ENCODE results near the gene CETN2. TPM values are rescaled to one million over a fixed set of nuclear protein-coding genes. Genes with fewer than 3 reads are reported as not detected.

The CETN2 gene
- total RNA-seq, 4 donors from 2014 or later, result 10.5 to 18.8 (median 13.5) TPM

GRCh38 chrX:152853986-152854385 lies 23.4 kb upstream of the CETN2 start:
- peak in 1 of 2 donors; percentile 43 for DNase-seq (ENCODE audit: low spot score in 2 of 2)
- no peak overlapping the region for H3K4me3 ChIP-seq (ENCODE audit: low read depth, poor library complexity, severe bottlenecking)
- intact Hi-C loops (cut with DNase I; ENCODE audit: low total_unique reads), result no loop called here
- 92 to 97% methylated on average over 7 of the region's 7 CpGs for whole genome bisulfite sequencing, 2 donors
- TF ChIP-seq CTCF (IDR thresholded peaks at IDR 0.05), result no peak
- no peak for TF ChIP-seq POLR2A (IDR thresholded peaks at IDR 0.05)

DNA sequence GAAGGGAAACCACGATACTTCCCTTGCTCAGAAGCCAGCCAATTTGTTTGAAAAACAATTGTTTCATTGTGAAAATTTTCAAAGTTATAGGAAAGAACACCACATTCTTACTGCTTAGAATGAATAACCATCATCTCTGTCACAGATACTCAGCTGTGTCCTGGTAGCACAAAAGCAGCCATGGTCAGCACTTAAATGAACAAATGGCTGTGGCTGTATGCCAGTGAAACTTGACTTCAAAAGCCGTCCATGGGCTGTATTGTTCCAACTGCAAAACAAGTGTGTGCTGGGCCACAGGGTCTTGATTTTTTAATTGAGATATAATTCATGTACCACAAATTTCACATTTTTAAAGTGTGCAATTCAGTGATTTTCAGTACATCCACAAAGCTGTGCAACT lies 19.9 kb upstream of the CETN2 start:
- TF ChIP-seq CTCF (IDR thresholded peaks at IDR 0.05) (no peak), POLR2A (IDR thresholded peaks at IDR 0.05) (no peak)
- no peak overlapping the region for H3K4me3 ChIP-seq (ENCODE audit: low read depth, poor library complexity, severe bottlenecking)
- DNase-seq (ENCODE audit: low spot score in 2 of 2), result no peak
- intact Hi-C loops (cut with DNase I; ENCODE audit: low total_unique reads), result no loop called here
- WGBS, 2 donors, result 77 to 79% methylated on average over 2 of the region's 2 CpGs

DNA sequence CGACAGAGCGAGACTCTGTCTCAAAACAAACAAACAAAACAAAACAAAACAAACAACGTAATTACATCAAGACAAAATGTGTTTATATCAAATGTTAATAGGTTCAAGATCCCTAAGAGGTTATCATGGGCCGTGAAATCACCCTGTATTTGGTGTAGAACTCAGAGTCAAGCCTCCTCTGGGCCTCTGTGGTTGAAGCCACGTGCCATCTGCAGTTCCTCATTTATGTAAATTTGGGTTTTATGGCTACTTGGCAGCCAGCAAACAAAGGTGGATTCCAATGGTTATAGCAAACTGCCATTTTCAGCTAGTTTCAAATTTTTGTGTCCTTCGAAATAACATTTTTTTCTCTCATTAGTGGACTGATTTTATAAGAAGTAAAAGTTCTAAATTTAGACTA lies 16.7 kb upstream of the CETN2 start:
- intact Hi-C loops (cut with DNase I; ENCODE audit: low total_unique reads), result no loop called here
- TF ChIP-seq POLR2A (IDR thresholded peaks at IDR 0.05), result no peak
- TF ChIP-seq CTCF (IDR thresholded peaks at IDR 0.05), result no peak
- peak in 1 of 2 donors; percentile 63 for DNase-seq (ENCODE audit: low spot score in 2 of 2)
- no peak overlapping the region for H3K4me3 ChIP-seq (ENCODE audit: low read depth, poor library complexity, severe bottlenecking)
- 80 to 94% methylated on average over 6 of the region's 6 CpGs for WGBS, 2 donors

DNA sequence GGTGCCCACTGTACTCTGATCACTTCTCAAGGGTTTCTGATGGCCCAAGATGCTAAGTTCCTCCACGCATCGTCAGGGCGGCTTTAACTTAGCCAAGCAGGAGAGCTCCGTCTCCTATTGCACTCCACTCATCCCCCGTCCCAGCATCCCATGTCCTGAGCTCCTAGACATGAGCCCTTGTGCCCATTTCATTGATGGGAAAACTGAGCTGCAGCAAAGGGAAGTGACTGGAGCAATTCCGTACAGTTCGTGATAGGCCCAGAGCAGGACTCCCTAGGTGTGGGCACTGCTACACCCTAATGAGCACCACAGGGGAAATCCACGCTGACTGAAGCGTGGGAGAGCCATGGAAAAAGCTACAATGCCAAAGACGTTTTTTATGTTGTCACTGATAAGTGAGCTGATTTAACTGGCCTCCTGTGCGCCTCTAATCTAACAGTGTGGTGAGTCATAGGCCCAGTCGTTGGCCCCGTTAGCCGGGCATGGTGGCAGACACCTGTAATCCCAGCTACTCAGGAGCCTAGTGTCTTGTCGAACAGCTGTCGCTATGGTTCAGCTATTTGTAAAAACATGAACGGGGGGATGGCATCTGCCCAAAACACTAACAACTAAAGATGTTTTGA lies 15.2 kb upstream of the CETN2 start:
- TF ChIP-seq CTCF (IDR thresholded peaks at IDR 0.05), result no peak
- TF ChIP-seq POLR2A (IDR thresholded peaks at IDR 0.05), result no peak
- H3K4me3 ChIP-seq (ENCODE audit: low read depth, poor library complexity, severe bottlenecking), result no peak overlapping the region
- 86 to 91% methylated on average over 13 to 17 of the region's 17 CpGs for WGBS, 2 donors
- peak in 1 of 2 donors; percentile 60 for DNase-seq (ENCODE audit: low spot score in 2 of 2)
- intact Hi-C loops (cut with DNase I; ENCODE audit: low total_unique reads), result no loop called here

- WGBS, 2 donors, result 67 to 84% methylated on average over 3 to 6 of the region's 6 CpGs
- TF ChIP-seq POLR2A (IDR thresholded peaks at IDR 0.05), result no peak
- TF ChIP-seq CTCF (IDR thresholded peaks at IDR 0.05), result no peak
- H3K4me3 ChIP-seq (ENCODE audit: low read depth, poor library complexity, severe bottlenecking), result no peak overlapping the region
- peak in 1 of 2 donors; percentile 45 for DNase-seq (ENCODE audit: low spot score in 2 of 2)
- intact Hi-C loops (cut with DNase I; ENCODE audit: low total_unique reads), result no loop called here
Measured at GRCh38 chrX:152844256-152844655, 13.7 kb upstream of the CETN2 start.

DNA sequence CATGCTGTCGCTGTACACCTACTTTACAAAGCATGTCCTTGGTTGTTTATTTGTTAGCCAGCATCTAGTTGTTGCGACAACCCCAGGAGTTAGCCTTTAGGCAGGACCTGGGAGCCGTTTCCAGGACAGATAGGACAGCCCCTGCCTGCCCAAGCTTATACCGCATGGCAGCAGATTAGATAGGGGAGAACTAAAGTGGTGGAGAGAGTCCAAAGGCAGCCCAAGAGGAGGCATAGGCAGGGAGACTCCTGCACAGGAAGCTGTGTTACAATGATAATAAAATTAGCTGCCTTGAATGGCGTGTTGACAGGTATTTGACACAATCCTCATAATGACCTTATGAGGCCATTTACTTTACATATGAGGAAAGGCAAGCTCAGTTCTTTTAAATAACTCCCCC lies 13.3 kb upstream of the CETN2 start:
- DNase-seq (ENCODE audit: low spot score in 2 of 2), result peak in 1 of 2 donors; percentile 7
- TF ChIP-seq CTCF (IDR thresholded peaks at IDR 0.05) (no peak), POLR2A (IDR thresholded peaks at IDR 0.05) (no peak)
- WGBS, 2 donors, result 81 to 89% methylated on average over 5 of the region's 5 CpGs
- H3K4me3 ChIP-seq (ENCODE audit: low read depth, poor library complexity, severe bottlenecking), result no peak overlapping the region
- intact Hi-C loops (cut with DNase I; ENCODE audit: low total_unique reads), result no loop called here

All from lower leg skin (tissue), 4 donors.